GM21390 (cell line): ENCODE measurements around the gene GNPDA2.
"Not testable (repeated sequence)": the region's sequence is repeated elsewhere in the genome, so short reads cannot be mapped to it uniquely, and the experiment has no call there.

Experiments
- ATAC-seq: cut with Tn5 transposase; IDR thresholded peaks from one replicate; pipeline ENCODE4 v1.9.1; 2021; ENCODE audit not compliant: unreplicated experiment

The GNPDA2 gene

GRCh38 chr4:44726038-44726871, at the start of gene GNPDA2:
TSS of gene GNPDA2 (minus strand) at chr4:44726556. CDS start at chr4:44722207, 4,349 bp downstream.
- ATAC-seq: peak; percentile 91

GRCh38 chr4:44772340-44772739, 46.0 kb upstream of the GNPDA2 start:
- no peak for ATAC-seq

GRCh38 chr4:44771789-44772188, 45.4 kb upstream of the GNPDA2 start:
- ATAC-seq: no peak

GRCh38 chr4:44766453-44766852, 40.1 kb upstream of the GNPDA2 start:
- ATAC-seq: no peak

GRCh38 chr4:44765116-44765515, 38.8 kb upstream of the GNPDA2 start:
- no peak for ATAC-seq

GRCh38 chr4:44761306-44761705, 35.0 kb upstream of the GNPDA2 start:
- ATAC-seq: no peak

GRCh38 chr4:44760142-44760898, 34.0 kb upstream of the GNPDA2 start:
- peak; percentile 74 for ATAC-seq

- no peak for ATAC-seq
Measured at GRCh38 chr4:44756559-44756958, 30.2 kb upstream of the GNPDA2 start.

GRCh38 chr4:44740201-44740600, 13.8 kb upstream of the GNPDA2 start:
- no peak for ATAC-seq

- peak; percentile 81 for ATAC-seq
Measured at GRCh38 chr4:44738615-44739014, 12.3 kb upstream of the GNPDA2 start.

GRCh38 chr4:44736900-44737299, 10.5 kb upstream of the GNPDA2 start:
- ATAC-seq: no peak

GRCh38 chr4:44728694-44729093, 2.3 kb upstream of the GNPDA2 start:
- ATAC-seq: not testable (repeated sequence)

- ATAC-seq: no peak
Measured at GRCh38 chr4:44727471-44727870, 1.1 kb upstream of the GNPDA2 start.

- ATAC-seq: no peak
Measured at GRCh38 chr4:44725726-44726037, 674 bp downstream of the GNPDA2 start.

GRCh38 chr4:44725166-44725565, 1.2 kb downstream of the GNPDA2 start:
- ATAC-seq: no peak

- ATAC-seq: no peak
Measured at GRCh38 chr4:44722001-44722400, 4.4 kb downstream of the GNPDA2 start.

- no peak for ATAC-seq
Measured at GRCh38 chr4:44720371-44720770, 6.0 kb downstream of the GNPDA2 start.

- no peak for ATAC-seq
Measured at GRCh38 chr4:44716597-44716996, 9.8 kb downstream of the GNPDA2 start.

- no peak for ATAC-seq
Measured at GRCh38 chr4:44713125-44713524, 13.2 kb downstream of the GNPDA2 start.

GRCh38 chr4:44704673-44705072, 21.7 kb downstream of the GNPDA2 start:
- no peak for ATAC-seq

GRCh38 chr4:44701037-44701436, 25.3 kb downstream of the GNPDA2 start:
- no peak for ATAC-seq

- no peak for ATAC-seq
Measured at GRCh38 chr4:44700427-44700826, 25.9 kb downstream of the GNPDA2 start.
